Stimulated activated CD8-positive, alpha-beta memory T cell treated with anti-CD3 and anti-CD28 coated beads, Interleukin-7, amount 100 ng/mL, for 4 hours (primary cell): ENCODE data around the gene SUGCT.

Experiments
- DNase-seq, 2 donors: peaks; one replicate each; pipeline ENCODE4 v3.0.0-alpha.2; 2020; ENCODE audit warnings: low read depth in 2 of 2

SUGCT gene

GRCh38 chr7:40720416-40720815 is 585.6 kb downstream of the SUGCT start:
- DNase-seq: no peak

GRCh38 chr7:40721342-40721949 is 586.6 kb downstream of the SUGCT start:
- no peak for DNase-seq

DNA sequence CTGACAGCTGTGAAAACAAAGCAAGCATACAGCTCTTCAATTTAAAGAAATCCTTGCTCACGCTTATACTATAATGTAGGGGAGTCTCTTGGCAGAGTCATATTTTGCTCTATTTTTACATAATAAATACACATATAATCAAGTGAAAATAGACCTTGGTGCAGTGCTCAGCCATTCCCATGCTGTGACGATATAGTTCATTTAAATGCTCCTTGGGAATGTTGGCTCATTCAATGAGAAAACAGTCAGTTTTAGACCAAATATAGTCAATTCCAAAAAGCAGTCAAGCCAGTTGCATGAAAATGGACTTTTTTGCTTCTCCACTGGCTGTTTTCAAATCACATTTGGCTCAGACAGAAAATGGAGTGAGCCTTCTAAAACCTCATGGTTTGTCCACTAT is 587.4 kb downstream of the SUGCT start:
- DNase-seq: no peak

DNA sequence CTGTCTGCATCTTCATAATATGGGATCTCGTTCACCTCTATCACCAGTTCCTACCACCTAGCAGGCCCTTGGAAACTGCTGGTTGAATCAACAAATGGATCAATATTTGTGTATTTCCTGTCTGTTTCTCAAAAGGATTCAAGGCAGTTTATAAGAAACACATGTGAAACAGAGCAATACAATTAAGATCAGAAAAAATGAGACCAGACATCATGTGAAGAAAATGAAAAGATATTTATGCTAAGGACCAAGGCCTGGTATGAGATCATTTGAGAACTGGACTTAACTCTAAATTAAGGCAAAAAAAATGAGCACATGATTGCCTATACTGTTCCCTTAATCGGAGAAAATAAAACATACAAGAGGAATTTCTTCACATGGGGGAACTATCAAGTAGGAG is 589.0 kb downstream of the SUGCT start:
- DNase-seq: no peak

GRCh38 chr7:40726559-40726958 is 591.8 kb downstream of the SUGCT start:
- no peak for DNase-seq

GRCh38 chr7:40733114-40733513 is 598.3 kb downstream of the SUGCT start:
- DNase-seq: no peak

DNA sequence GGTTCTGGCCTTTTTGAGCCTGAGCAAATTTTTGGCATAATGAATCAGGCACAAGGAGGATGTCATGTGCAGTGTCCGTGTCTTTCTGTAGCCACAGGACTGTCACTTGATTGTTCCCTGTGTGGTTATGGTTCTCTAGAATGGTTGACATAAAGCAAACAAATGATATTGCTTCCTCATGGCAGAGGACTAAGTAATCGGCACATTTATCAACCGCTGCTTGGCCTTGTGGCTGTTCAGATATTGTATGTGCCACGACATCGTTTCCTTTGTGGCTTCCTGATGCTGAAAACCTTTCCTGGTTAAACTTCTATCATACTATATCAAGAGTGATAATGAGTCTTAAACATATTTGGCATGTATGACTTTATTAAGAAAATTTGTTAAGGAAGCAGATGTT is 598.8 kb downstream of the SUGCT start:
- no peak for DNase-seq

DNA sequence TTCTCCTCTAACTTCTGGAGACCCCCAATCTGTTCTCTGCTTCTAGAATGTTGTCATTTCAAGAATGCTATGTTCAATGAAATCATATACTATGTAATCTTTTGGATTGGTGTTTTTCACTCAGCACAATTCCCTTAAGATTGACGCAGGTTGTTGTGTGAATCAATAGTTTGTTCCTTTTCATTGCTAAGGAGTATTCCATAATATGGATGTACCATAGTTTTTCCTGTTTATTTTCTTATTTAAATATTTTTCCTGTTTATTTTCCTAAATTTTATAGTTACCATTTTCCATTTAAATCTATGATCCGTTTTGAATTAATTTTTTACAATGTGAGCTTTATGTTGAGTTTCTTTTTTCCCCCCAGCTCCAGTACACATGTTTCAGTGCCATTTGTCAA is 604.5 kb downstream of the SUGCT start:
- DNase-seq: no peak

- no peak for DNase-seq
Observed at GRCh38 chr7:40742270-40742669, 607.5 kb downstream of the SUGCT start.

DNA sequence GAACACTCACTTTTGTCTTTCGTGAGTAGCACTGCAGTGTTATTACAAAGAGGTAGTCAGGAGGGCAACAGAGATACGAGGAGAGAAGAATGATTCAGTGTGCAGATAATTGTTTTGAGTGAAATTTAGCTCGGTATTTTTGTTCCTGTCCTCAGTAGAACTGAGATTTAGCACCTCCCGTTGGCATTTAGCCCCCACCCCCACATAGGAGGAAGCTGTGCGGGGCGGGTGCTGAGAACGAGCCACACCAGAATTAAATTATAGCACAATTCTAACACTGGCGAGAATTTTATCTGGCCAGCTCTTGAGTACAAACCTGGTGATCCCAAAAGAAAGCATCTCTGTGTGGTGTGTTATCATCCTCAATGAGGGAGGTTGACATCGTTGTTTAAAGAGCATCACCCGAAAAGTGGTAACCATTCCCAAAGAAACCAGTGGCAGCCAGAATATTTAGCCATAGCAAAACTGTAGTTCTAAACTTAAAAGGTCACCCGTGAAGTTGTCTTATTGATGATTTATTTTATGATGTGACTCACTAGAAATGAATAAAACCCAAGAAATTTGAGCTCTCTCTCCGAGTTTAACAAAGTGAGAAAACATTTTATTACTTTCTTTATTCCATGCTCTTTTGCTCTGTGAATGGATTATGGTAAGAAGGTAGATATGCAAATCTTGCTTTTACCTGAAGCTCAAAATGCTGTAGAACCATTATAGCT is 612.2 kb downstream of the SUGCT start:
- DNase-seq: no peak

DNA sequence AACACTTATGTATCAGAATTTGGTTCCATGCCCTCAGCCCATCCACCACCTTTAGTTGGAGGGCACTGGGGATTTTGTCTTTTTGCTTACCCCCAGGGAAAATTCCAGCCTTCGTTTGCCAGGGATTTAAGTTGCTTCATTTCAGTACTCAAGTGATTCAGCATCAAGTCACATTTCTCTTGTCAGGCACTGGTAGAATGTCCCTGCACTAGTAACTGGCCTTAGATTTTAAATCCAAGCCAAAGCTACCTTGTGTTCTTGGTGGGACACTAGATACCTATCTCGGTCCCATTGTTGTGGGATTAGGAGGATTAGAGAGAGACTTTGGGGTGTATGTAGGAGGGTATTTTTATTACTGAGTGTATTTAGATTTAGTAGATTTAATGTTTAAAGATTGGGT is 613.1 kb downstream of the SUGCT start:
- DNase-seq: no peak

DNA sequence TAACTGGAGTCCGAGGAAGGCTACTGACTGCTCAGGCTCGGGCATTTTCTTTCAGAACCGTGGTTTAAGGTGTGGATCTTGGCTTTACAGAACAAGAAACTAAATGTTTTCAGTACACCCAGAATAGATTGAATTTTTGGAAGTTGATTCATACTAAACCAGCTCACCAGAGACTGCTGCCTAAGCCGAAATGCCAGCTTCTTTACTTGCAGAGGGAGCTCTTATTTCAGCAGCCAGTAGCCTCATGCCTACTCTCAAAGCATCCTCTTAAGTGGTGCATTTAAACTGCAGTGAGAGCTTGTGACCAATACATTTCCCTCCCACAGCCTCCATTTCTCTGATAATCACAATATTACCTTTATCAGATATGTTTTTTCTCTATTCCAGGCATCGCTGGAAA is 615.1 kb downstream of the SUGCT start:
- no peak for DNase-seq

DNA sequence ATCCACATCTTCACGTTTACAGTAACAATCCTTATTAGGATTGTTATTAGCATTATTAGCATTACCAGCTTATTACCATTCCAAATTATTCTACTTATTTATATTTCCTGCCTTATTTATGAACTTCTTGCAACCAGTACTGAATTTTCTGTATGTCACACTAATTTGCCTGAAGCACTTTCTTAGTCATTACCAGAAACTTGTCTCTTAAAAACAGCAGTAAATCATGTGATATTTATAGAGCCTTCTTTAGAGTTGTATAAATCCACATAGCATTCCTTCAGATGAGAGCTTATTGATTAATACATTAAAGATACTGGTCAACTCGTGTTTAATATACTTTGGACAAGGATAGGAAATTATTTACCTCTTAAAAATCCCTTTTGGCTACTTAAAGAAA is 618.6 kb downstream of the SUGCT start:
- no peak for DNase-seq

GRCh38 chr7:40755438-40755837 is 620.6 kb downstream of the SUGCT start:
- no peak for DNase-seq

DNA sequence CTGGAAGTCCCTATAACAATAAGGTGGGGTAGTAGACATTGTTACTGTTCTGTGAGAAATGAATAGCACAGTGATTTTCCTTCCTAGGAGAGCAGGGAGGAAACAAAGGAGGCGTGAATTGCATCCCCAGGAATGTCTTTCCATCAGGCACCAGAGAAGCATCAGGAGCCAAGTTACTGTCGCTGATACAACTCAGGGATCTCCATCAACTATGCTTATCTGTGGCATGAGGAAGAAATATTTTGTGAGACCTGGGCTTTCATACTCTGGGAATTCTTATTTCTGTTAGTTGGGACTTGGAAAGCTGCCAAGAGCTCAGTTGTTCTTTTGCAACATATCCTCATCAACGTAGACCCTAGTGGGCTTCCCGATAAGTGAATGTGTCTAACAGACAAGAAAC is 622.3 kb downstream of the SUGCT start:
- no peak for DNase-seq

DNA sequence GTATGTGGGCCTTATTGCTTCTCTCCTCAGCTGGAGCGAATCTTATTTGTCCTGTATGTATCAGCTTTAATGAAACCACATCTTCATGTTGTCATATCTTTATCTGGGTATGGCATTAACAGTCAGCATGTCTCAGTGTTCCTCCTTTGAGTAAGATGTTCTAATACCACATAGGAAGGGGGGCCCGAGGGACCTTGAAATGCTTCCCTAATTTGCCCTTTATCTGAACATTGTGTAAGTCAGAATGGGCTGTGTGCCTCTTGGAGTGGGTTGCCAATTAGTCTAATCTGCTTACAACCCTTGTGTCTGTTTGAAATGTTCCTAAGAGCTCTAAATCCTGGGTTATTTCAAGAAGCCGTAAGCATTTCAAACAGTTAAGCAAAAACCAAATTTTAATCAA is 623.8 kb downstream of the SUGCT start:
- no peak for DNase-seq

- DNase-seq: no peak
Observed at GRCh38 chr7:40760293-40760964, 625.6 kb downstream of the SUGCT start.

GRCh38 chr7:40760987-40761386 is 626.2 kb downstream of the SUGCT start:
- DNase-seq: no peak

- no peak for DNase-seq
Observed at GRCh38 chr7:40761762-40762560, 627.2 kb downstream of the SUGCT start.

- no peak for DNase-seq
Observed at GRCh38 chr7:40763319-40764287, 628.8 kb downstream of the SUGCT start.

GRCh38 chr7:40765639-40766038 is 630.8 kb downstream of the SUGCT start:
- DNase-seq: no peak
